ENCODE data around the gene CISTR. TPM values are rescaled to one million over a fixed set of nuclear protein-coding genes. Genes with fewer than 3 reads are reported as not detected.
"Not testable (repeated sequence)": the region's sequence is repeated elsewhere in the genome, so short reads cannot be mapped to it uniquely, and the experiment has no call there.

Gene CISTR
- total RNA-seq, 1 donor from 2014 or later: not detected

DNA sequence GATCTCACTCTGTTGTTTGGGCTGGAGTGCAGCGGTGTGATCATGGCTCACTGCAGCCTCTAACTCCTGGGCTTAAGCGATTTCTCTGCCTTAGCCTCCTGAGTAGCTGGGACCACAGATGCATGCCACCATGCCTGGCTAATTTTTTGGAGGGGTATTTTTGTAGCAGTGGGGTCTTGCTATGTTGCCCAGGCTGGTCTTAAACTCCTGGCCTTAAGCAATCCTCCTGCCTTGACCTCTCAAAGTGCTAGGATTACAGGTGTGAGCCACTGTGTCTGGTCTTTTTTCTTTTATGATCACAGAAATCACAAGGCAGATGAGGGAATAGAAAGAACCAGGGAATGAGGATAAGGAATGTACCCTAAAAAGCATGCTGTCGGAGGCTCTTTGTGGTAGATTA lies 11.0 kb upstream of the CISTR start:
- DNase-seq: not testable (repeated sequence)

DNA sequence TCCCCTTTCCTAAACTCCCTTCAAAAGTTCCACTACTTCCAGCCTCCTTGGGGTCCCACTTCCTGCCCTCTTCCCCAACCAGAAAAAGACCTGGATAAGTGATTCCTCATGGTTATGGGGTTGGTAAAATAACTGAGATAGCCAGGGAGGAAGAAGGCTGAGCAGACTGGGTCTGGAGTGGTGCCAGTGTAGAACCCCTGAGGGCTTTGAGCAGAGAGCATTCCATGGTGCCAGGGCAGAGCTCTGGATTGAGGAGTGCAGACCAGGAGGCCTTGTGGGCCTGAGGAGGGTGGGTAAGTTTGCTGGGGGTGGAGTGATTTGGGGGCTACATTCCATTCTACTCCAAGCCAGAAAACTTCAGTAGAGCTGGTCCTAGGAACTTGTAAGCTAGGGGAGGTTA lies 9.5 kb upstream of the CISTR start:
- DNase-seq: no peak

DNA sequence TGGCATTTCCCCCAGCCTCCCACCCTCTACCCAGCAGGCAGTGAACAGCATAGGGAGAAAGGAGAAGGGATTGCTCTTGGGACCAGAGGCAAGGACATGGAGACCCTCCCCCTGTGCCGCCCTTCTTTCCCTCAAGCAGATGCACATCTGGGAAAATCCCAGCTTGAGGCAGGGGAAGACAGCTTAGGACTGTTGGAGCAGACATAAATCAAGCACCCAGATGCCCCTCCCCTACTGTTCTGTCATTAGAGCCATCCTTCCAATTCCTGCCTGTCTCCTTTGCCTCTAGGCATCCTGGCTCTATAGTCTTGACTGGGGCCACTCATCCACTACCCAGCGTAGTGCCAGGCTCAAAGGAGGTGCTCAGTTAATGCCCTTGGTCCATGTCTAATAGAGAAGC lies 7.5 kb upstream of the CISTR start:
- DNase-seq: no peak

DNA sequence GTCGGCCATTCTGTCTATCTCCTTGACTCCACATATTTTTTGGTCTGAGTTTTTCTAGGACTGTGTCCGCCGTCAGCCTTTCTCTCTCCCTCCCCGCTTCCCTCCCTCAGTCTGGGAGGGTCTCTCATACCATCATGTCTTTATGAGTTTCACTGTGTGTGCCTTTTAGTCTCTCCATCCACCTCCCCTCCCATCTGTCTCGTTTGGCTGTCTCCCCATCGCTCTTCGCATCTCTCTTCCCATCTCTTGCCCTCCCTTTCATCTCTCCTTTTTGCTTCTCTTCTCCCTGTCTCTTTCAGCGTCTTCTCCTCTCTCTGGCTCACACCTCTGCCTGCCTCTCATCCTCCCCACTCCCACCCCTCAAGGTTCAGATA lies 6.9 kb upstream of the CISTR start:
- no peak for DNase-seq

DNA sequence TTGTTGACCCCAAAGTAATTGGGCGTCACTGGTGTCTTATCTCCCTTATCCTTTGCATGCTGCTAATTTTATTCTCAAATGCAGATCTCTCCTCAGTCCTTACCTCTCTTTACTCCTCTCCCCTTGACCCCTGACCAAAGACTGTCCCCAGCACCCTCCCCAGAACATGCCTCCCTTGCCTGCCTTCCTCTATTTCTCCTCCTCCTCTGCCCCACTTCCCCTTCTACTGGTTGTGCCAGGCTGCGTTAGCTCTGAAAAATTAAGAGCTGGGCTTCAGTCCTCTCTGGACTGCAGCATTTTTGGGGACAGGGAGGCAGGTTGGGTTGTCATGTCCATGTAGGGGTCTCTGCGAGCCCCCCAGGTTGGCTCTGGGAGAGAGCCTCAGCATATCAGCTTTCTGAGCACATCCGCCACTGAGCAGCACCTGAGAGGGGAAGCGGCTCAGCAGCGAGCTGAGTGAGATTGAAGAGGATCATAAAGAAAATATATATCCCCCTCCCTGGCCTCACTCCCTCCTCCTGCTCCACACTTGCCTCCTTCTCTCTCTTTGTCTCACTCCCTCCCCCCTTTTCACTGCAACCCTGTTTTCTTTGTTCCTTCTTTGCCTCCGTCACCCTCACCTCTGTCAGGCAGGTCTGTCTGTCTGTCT lies 6.4 kb upstream of the CISTR start:
- DNase-seq: no peak

DNA sequence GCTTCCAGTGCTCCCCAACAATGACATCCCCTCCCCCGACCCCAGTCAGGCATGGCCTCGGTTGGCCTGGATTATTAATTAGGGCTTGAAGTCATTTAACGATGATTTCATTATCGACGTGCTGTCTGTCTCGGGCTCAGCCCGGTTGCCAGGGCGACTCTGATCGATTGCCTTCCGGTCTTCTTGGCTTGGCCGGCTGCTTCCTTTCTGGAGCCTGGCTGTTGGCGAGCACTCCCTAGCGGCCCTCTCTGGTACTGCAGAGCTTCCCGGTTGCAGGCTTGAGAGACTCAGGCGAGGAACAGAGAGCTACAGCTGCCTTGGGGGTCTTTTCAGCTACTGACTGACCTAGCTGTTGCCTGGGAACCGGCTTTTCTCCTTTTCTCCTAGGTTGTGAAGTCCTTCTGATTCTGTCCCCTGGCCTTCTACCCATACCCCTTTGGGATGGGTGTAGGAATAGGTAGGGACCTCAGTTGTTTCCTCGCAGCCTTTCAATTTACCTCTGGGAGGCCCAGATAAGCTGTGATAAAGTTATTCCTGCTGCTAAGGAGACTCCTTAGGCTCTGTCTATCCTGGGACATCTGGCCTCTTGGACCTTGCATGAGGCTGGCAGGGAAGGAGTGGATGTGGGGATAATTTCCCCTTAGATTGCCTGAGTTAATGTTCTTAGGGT lies 5.5 kb upstream of the CISTR start:
- peak; percentile 75 for DNase-seq

DNA sequence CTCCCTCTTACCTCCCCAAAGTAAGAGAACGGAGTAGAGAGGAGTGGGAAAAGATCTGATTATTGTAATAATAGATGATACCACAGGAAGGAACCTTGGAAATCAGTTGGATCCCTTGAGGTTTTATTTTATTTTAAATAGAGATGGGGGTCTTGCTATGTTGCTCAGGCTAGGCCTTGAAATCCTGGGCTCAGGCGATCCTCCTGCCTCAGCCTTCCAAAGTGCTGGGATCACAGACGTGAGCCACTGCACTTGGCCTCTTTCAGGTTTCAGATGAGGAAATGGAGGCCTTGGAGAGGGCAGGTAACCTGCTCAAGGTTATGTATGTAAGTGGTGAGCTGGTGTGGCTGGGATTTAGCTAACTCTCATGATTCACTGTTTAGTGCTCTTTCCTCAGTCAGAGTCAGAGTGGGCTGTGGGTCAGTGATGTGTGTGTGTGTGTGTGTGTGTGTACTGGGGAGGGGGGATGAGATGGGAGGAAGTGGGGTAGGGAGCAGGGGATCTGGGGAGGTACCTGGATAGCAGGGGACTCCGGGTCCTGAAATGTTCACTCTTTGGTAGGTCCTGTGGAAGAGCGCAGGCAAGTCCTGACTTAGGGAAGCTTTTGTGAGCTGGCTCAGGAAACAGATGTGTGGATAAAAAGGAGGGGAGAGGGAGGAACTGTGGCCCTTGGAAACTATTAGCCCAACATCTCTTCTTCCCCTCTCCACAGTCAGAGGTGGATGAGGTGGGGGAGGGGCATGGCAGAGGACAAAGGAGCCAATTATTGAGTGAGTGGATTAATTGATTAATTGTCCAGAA lies 4.7 kb upstream of the CISTR start:
- DNase-seq: no peak

DNA sequence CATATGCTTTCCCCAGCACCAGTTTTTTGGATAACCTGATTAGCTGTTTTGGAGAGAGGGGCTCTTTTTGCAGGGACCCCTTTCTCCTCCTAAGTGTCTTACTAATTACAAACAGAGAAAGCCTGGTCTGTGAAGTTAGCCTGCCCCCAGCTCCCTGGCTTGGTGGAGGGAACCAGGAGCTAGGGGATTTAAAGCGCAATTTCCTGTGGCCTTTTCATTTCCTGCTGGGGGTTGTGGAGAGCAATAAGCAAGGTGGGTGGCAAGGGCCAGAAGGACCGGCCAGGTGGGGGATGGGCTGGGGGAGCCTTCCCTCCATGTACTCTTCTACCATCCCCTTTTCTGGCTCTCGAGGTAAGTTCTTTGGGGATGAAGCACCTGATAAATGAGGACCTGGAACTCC lies 4.1 kb upstream of the CISTR start:
- no peak for DNase-seq

DNA sequence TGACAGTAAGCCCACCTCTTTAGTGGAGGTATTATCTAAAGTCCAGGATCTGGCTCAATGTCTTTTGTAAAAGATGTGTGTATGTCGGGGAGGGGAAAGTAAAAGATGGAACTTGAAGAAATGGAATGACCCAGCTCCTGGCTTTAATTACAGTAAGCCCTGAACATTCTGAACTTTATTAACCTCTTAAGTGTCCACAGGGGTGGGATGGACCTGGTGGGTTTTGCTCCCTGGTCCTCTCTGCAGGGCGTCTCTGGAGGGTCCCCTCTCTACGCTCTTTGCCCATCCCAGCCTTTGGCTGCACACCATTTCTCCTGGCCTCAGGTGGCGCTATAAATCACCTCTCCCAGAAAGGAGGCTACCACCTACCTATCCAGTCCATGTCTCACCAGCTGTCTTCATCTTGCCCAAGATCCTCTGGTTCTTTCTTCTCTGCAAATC lies 3.7 kb upstream of the CISTR start:
- DNase-seq: no peak

DNA sequence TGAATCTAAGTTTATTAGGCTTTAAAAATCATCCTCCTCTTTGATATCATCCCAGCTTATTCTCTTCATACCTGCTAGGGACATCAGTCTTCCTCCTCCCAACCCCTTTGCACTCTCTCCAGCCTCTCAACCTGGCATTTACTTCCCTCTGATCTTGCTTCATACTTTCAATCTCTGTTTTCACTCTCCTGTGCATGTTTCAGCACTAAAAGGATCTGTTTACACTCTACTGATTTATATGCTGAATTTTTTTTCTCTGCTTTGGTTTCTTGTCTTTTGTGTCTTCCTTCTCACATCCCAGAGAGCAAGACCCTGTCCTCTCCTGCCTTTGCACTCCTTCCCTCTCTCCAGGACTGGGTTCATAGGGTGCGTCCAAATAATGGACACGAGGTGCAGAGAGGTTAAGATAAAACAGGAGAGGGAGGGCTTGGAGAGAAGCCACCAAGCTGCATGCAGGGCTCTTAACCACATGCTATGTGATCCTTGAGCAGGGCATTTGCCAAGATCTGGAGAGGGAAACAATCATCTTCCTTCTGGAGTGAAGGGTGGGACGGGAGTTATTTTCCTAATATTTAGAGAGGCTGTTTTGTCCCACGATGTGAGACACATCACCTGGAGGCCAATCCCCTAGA lies 3.0 kb upstream of the CISTR start:
- peak; percentile 48 for DNase-seq

DNA sequence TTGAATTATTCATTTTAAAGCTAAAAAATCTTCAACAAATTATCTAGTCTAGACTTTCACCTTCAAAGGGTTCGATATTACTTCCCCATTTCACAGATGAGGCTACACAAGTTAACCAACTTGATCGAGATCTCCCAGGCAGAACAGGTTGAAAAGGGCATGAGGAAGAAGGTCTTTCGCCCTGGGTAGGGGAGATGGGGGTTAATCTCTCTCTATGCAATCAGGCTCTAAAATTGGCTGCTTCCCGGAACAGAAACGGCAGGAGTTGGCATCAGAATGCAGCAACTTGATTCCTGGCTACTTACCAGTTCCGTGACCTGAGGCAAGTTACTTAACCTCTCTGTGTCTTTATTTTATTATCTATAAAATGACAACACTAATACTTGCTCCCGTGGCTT lies 2.4 kb upstream of the CISTR start:
- no peak for DNase-seq

DNA sequence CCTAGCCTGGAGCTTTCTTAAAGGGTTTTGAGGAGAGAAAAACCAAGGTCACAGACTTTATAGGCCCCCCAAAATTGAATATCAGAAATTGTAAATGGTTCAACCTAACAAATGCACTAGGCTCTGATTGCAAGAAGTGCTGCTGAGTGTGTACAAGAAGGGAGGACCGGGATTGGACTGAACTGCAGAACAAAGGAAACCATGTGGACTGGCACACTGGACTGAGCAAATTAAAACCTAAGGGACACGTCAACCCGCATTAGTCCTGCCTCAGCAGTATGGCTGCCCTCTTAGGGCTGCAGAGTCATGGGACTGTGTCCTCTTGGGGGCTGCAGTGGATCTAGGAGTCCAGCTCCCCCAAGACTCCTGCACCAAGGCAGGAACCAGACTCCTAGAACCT lies 842 bp upstream of the CISTR start:
- DNase-seq: no peak

DNA sequence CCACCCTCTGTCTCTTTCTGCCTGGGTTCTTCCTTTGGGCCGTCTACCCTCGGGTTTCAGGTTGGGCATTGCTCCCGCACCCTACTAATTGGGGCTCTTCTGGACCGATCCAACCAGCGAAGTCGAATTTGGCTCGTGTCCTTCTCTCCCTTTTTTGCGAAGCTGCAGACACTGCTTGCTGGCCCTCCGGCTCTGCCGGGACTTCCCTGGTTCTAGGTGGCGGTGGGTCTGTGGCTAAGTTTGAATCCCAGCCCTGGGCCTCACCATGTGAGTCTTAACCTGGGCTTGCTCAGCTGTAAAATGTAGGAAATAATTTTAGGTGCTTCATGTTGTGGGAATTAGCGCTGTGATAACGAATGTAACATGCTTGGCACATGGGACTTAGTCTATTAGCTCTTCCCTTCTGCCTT lies 418 bp upstream of the CISTR start:
- no peak for DNase-seq

DNA sequence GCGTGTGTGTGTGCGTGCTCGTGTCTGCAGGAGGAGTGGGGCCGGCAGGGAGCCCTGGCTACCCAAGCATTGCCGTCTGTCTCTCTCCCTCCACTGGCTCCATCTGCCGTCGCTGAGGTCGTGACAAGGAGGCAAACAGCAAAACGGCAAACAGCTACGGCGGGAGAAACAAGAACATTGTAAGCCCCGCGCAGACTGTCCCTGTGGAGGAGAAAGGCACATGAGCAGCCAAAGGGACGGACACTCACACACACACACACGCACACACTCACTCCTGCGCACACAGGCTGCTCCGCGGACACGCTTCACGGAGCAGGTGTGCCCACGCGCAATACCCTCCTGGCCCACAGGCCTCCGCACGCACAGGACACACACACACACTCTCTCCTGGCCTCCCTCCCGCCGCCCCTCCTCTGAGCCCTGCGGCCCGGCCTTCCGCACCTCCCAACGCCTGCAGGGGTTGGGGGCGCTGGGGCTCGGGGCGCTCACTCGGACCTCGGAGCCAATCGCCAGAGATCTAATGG lies 905 bp downstream of the CISTR start:
- DNase-seq: peak; percentile 38

DNA sequence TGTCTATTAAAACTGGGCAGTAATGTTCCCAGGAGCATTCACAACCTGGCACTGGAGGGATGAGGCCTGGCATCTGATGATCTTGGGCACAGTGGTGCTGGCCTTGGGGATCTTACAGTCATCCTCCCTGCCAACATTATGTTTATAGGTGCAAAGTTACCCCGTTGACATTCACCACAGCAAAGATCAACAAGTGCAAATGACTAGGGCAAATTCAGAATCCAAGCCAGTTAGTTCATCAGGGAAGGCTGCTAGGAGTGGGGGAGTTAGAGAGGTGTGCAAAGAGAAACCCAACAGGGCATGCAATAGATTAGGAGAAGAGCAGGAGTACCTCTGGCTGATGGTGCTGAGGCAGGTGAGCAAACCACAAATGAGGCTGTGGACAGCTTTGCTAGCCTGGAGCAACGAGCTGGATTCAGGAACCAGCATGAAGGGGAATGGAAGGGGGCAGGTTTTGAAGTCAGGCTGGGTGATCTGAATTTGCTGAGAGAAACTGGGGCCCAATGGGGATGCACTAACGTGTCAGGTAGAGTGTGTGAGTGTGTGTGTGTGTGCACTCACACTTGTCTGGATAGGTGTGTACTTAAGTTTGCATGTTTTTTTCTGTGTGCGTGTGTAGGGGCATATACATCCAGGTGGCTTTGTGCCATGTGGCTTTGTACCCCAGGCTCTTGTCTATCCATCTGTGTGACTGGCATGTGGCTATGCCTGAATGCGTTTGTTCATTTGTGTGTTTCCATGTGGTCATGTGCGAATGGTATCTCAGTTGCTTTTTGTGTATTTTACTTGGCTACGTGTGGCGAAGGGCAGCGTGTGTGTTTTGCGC lies 1.6 kb downstream of the CISTR start:
- no peak for DNase-seq

DNA sequence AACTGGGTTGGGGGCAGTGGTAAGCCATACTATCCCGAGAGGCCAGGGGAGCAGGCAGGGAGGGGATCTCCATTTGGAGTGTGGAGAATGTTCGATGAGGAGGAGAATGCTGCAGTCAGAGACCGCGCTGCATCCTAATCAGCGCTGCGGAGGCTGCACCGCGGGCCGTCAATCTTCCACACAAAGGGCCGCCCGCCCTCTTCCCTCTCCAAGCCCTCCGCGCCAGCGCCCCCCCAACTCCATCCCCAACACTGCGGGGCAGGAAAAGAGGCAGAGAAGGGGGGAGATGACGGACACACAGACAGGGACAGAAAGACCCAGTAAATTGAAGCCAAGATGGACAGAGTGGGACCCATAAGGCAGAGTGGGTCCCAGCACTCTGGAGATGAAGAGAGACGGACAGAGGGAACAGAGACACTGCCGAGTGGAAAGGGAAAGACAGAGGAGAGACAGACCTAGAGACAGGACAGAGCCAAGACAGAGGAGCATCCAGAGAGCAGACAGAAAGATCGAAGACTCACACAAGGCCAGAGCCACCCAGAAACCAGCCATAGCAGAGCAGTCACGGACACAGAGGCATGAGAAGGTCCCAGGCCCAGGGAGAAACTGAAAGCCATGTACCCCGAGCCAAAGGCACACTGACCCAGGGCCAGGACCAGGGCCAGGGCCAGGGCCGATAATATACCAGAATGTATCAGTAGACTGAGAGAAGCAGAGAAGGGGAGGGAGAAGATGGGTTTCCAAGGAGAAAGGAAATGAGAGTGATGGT lies 3.5 kb downstream of the CISTR start:
- DNase-seq: no peak

DNA sequence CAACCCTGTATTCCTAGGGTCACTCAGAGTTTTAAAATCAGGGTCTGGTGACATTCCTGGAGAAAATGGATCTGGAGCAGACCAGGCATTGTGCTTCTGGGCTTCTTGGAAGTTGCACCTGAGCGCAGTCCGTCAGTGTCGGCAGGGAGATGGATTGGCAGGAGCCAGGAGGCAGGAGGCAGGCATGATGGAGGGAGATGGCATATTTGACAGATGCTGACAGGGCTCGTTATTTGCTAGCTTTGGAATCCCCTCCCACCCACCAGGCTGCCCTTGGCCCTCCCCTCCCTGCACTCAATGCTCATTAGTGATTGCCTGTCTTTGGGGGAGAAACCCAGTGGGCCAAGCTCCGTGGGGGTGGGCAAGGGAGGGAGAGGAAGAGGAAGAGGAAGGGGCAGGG lies 4.7 kb downstream of the CISTR start:
- no peak for DNase-seq

DNA sequence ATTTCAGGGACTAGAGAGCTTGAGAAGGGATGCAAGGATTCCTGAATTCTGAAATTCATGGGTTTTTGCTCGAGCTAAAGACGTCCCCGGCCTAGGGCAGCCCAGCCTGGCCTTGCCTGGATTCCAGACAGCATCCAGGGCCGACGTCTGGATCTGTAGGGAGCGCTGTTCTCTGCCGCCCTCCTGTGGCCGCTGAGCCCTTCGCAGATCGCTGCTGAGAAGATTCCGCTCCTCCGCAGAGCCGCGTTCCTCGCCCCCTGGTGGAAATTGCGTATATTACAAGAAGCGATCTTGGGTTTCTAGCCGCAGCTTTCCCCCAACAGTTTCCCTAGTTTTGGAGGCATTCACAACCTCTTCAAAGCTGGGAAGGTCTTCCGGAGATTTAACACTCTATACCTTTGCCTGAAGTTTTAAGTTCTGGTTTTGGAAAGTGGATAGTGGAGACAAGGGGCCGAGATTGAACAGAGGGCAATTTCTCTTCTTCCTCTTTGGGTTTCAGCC lies 5.1 kb downstream of the CISTR start:
- peak; percentile 97 for DNase-seq

DNA sequence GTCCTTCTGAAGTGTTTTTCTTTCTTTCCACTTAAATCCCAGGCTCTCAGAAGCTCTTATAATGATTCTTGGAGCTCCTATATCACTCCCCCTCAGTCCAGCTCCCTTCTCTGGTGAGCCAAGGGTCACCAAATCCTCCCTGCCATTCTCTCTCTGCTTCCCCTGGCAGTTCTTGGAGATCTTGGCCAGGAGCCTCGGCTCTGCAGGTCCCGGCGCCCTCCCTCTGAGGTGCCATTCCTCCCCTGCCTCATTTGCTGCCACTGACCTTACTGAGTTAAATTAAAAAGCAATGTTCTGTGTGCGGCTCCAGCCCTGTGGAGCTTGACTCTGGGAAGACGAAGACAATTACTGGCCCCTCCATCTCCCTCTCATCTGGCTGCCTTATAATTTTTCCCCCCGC lies 7.0 kb downstream of the CISTR start:
- no peak for DNase-seq

DNA sequence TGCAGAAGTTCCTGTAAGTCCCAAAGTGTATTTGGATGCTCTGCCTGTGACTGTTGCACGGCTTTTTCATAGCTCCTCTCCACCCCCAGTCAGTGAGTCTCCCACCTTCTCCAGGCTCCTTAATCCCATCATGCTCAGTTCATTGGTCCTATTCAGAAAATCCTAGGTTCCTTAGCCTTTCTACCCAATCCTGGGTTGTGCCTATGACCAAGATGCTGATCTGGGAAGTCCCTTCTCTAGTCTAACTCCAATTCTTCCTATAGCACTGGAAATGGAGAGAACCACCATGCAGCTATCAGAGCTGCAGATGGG lies 7.7 kb downstream of the CISTR start:
- no peak for DNase-seq

All from tongue (tissue), 2 donors.